Parathyroid adenoma (tissue), 2 donors: ENCODE measurements around the gene SNAPC3.

Source experiments
- H2AFZ ChIP-seq: fragments of 300-600 bp; sonication (generic); one replicate; pipeline ENCODE4 v1.7.0; 2017; ENCODE audit warnings: antibody characterized with exemption, mild to moderate bottlenecking
- H3K27ac ChIP-seq: fragments of 300-600 bp; sonication (generic); one replicate; pipeline ENCODE4 v1.7.0; 2017
- H3K27me3 ChIP-seq: fragments of 300-600 bp; sonication (generic); one replicate; pipeline ENCODE4 v1.7.0; 2017; ENCODE audit warnings: low read length; ENCODE audit not compliant: control insufficient read depth, insufficient read depth
- H3K36me3 ChIP-seq: fragments of 300-600 bp; sonication (generic); one replicate; pipeline ENCODE4 v1.7.0; 2017; ENCODE audit warnings: low read length; ENCODE audit not compliant: control insufficient read depth, insufficient read depth
- H3K4me1 ChIP-seq: fragments of 300-600 bp; sonication (generic); one replicate; pipeline ENCODE4 v1.7.0; 2017; ENCODE audit warnings: control low read depth
- H3K4me2 ChIP-seq: fragments of 300-600 bp; sonication (generic); one replicate; pipeline ENCODE4 v1.7.0; 2017; ENCODE audit warnings: low read length
- H3K4me3 ChIP-seq: fragments of 300-600 bp; sonication (generic); one replicate; pipeline ENCODE4 v1.7.0; 2017; ENCODE audit warnings: low read depth, low read length
- H3K79me2 ChIP-seq: fragments of 300-600 bp; sonication (generic); one replicate; pipeline ENCODE4 v1.7.0; 2017; ENCODE audit warnings: control low read depth
- H3K9ac ChIP-seq: fragments of 300-600 bp; sonication (generic); one replicate; pipeline ENCODE4 v1.7.0; 2017; ENCODE audit warnings: mild to moderate bottlenecking
- H3K9me3 ChIP-seq: fragments of 300-600 bp; sonication (generic); one replicate; pipeline ENCODE4 v1.7.0; 2017; ENCODE audit warnings: low read length; ENCODE audit not compliant: control insufficient read depth
- TF ChIP-seq, protein P1 (sequence below): fragments of 300-600 bp; sonication (generic); IDR thresholded peaks from one replicate; pipeline ENCODE4 v1.7.0; 2017; ENCODE audit warnings: antibody characterized with exemption, mild to moderate bottlenecking
- donor health status: primary hyperparathyroidism.

The SNAPC3 gene

DNA sequence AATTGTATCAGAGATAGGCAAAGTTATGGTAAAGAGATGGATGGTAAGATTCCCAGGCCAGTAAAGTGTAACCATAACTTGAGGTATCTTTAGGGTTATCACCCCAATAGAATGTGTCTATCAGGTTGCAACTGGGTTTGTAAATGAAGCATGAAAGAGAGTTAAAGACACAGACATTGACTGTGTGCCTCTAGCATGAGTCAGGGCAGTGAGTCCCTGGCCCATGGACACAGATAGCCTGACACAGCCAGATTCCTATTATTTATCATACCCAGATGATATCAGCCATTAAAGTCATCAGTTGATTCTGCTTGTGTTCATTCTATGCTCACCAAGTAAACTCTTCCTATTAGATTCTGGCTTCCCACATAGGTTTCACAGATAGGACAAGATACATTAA, 33.5 kb upstream of the SNAPC3 start:
- Histone ChIP-seq H3K4me3 (no peak overlapping the region), H3K4me2 (no peak overlapping the region)

DNA sequence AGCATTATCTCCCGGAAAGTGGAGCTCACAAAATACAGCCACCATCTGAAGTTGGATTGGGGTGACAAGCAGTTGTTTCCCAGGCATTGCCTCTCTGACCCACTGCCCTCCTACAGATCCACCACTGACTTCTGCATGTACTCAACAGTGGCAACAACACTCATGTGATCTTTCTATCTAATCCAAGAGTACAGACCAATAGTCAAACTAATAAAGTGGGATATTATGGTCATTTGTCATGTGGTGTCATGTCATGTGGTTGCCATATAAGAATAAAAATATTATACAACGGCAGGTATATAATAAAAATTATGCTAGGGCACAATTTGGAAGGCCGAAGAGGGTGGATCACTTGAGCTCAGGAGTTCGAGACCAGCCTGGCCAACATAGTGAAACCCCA, 33.0 kb upstream of the SNAPC3 start:
- Histone ChIP-seq H3K36me3 (no peaks in the 10 kb centered on the region), H3K79me2 (no peaks in the 10 kb centered on the region), H3K4me2 (no peak overlapping the region), H3K27me3 (no peaks in the 10 kb centered on the region), H3K27ac (no peak overlapping the region), H3K9me3 (no peaks in the 10 kb centered on the region), H2AFZ (no peak overlapping the region), H3K4me1 (no peaks in the 10 kb centered on the region), H3K9ac (no peak overlapping the region), H3K4me3 (no peak overlapping the region)
- TF ChIP-seq, protein P1, sequence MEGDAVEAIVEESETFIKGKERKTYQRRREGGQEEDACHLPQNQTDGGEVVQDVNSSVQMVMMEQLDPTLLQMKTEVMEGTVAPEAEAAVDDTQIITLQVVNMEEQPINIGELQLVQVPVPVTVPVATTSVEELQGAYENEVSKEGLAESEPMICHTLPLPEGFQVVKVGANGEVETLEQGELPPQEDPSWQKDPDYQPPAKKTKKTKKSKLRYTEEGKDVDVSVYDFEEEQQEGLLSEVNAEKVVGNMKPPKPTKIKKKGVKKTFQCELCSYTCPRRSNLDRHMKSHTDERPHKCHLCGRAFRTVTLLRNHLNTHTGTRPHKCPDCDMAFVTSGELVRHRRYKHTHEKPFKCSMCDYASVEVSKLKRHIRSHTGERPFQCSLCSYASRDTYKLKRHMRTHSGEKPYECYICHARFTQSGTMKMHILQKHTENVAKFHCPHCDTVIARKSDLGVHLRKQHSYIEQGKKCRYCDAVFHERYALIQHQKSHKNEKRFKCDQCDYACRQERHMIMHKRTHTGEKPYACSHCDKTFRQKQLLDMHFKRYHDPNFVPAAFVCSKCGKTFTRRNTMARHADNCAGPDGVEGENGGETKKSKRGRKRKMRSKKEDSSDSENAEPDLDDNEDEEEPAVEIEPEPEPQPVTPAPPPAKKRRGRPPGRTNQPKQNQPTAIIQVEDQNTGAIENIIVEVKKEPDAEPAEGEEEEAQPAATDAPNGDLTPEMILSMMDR, result no peak

More for the DNA sequence above, 33.5 kb upstream of the SNAPC3 start:
- no peaks in the 10 kb centered on the region for H3K9me3 ChIP-seq
- no peaks in the 10 kb centered on the region for H3K27me3 ChIP-seq
- no peaks in the 10 kb centered on the region for H3K79me2 ChIP-seq
- no peaks in the 10 kb centered on the region for H3K36me3 ChIP-seq
- no peak overlapping the region for H3K27ac ChIP-seq
- TF ChIP-seq, protein P1, result no peak
- H3K4me1 ChIP-seq, result no peaks in the 10 kb centered on the region
- no peak overlapping the region for H2AFZ ChIP-seq
- H3K9ac ChIP-seq, result no peak overlapping the region

DNA sequence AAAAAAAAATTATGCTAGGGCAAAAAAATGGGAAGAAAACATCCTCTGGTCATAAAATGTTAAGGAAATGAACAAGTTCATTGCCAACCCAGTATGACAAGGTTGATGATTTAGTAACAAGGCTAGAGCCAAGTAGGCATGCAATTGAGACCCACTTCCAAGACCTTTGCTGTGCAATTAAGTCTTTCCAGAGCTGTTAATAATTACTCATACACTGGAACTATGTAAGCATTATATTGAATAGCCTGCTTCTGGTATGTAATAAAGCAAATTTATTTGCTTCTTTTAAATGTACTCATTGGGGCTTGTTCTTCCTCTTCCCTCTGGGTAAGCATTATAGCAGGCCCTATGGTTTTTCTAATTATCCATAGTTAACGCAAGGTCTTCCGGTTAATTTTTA, 32.5 kb upstream of the SNAPC3 start:
- Histone ChIP-seq H3K79me2 (no peaks in the 10 kb centered on the region), H3K27me3 (no peaks in the 10 kb centered on the region), H3K4me2 (no peak overlapping the region), H2AFZ (no peak overlapping the region), H3K9ac (no peak overlapping the region), H3K4me3 (no peak overlapping the region), H3K27ac (no peak overlapping the region), H3K36me3 (no peaks in the 10 kb centered on the region), H3K9me3 (no peaks in the 10 kb centered on the region), H3K4me1 (no peaks in the 10 kb centered on the region)
- TF ChIP-seq, protein P1, result no peak

DNA sequence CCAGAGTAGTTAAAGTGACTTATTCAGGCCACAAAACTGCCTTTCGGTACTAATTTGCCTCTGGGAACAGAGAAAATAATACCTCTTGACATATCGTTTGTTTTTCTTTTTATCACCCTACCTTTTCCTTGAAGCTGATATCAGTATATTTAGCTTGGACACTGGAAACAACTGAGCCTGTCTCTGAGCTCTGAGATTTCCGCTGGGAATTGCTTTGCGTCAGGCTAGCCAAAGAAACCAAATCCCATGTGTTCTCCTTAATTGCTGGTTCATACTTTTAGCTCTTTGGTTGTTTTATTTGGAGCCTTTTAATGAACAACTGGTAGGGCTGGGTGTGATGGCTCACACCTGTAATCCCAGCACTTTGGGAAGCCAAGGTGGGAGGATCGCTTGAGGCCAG, 30.3 kb upstream of the SNAPC3 start:
- Histone ChIP-seq H3K9me3 (no peaks in the 10 kb centered on the region), H3K27me3 (no peaks in the 10 kb centered on the region), H3K9ac (no peak overlapping the region), H3K4me1 (no peaks in the 10 kb centered on the region), H3K36me3 (no peaks in the 10 kb centered on the region), H3K27ac (no peak overlapping the region), H3K4me3 (no peak overlapping the region), H3K4me2 (no peak overlapping the region), H2AFZ (no peak overlapping the region), H3K79me2 (no peaks in the 10 kb centered on the region)
- TF ChIP-seq, protein P1, result no peak

DNA sequence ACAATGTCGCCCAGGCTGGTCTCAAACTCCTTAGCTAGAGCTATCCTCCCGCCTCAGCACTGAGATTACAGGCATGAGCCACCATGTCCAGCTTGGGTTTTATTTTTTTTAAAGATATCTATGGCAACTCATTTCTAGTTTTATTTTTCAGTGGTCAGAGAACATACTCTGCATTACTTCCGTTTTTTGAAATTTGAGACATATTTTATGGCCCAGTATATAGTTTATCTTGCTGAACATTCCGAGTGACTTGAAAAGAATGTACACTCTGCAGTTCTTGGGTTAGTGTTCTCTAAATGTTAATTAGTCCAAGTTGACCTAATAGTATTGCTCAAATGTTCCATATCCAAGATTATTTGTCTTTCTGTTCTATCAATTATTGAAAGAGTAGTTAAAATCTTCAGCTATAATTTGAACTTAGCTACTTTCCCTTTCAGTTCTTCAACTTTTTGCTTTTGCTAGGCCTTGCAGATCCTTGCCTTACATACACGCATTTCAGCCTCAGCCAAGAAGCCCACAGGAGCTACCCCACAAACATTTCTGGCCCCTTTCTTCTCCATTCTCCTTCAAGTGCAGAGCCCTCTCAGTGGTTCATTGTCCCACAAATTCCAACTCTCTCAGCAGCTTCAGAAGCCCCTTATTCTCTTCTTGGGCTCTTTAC, 22.3 kb upstream of the SNAPC3 start:
- Histone ChIP-seq H3K4me2 (no peak overlapping the region), H3K27me3 (no peaks in the 10 kb centered on the region), H2AFZ (no peak overlapping the region), H3K27ac (no peak overlapping the region), H3K79me2 (no peaks in the 10 kb centered on the region), H3K36me3 (no peaks in the 10 kb centered on the region), H3K4me3 (no peak overlapping the region), H3K9me3 (no peaks in the 10 kb centered on the region), H3K4me1 (no peaks in the 10 kb centered on the region), H3K9ac (no peak overlapping the region)
- TF ChIP-seq, protein P1, result no peak
